OCI-LY1 (cell line): ENCODE data around the gene OPRM1.

Source experiments
- H2AFZ ChIP-seq: fragments of 200-600 bp; sonication (generic), shearing (Covaris generic); 2 replicates; pipeline ENCODE4 v1.6.0; 2014; ENCODE audit warnings: antibody characterized with exemption, mild to moderate bottlenecking, low read length
- H3F3A ChIP-seq: fragments of 200-600 bp; sonication (generic), shearing (Covaris generic); 2 replicates; pipeline ENCODE4 v1.6.0; 2014; ENCODE audit warnings: mild to moderate bottlenecking, antibody characterized with exemption, low read length, moderate library complexity; ENCODE audit not compliant: insufficient read depth
- H3K27ac ChIP-seq: fragments of 200-600 bp; sonication (generic); 2 replicates; pipeline ENCODE4 v1.5.1; 2014; ENCODE audit warnings: low read length, mixed run types, mild to moderate bottlenecking, low read depth; ENCODE audit not compliant: poor library complexity, severe bottlenecking
- H3K27me3 ChIP-seq: fragments of 200-600 bp; sonication (generic); 2 replicates; pipeline ENCODE4 v1.6.0; 2014; ENCODE audit warnings: antibody characterized with exemption, mild to moderate bottlenecking, low read length, moderate library complexity; ENCODE audit not compliant: insufficient read depth
- H3K36me3 ChIP-seq: fragments of 200-600 bp; sonication (generic); 2 replicates; pipeline ENCODE4 v1.6.1; 2014; ENCODE audit warnings: mild to moderate bottlenecking, antibody characterized with exemption, low read length, moderate library complexity, mixed read lengths; ENCODE audit not compliant: insufficient read depth
- H3K4me1 ChIP-seq: fragments of 200-600 bp; sonication (generic); 2 replicates; pipeline ENCODE4 v1.5.1; 2014; ENCODE audit warnings: mild to moderate bottlenecking, low read length, moderate library complexity; ENCODE audit not compliant: insufficient read depth, severe bottlenecking
- H3K4me2 ChIP-seq: fragments of 200-600 bp; sonication (generic), shearing (Covaris generic); 2 replicates; pipeline ENCODE4 v1.6.1; 2014; ENCODE audit warnings: low read length
- H3K4me3 ChIP-seq: fragments of 200-600 bp; sonication (generic); 2 replicates; pipeline ENCODE4 v1.5.1; 2014; ENCODE audit warnings: low read length, low read depth, mild to moderate bottlenecking, mixed read lengths; ENCODE audit not compliant: poor library complexity, severe bottlenecking
- H3K79me2 ChIP-seq: fragments of 200-600 bp; shearing (Covaris generic); 2 replicates; pipeline ENCODE4 v1.6.1; 2016; ENCODE audit warnings: mixed run types, low read length, mixed read lengths; ENCODE audit not compliant: insufficient read depth
- H3K9ac ChIP-seq: fragments of 200-600 bp; sonication (generic), shearing (Covaris generic); 2 replicates; pipeline ENCODE4 v1.6.1; 2014; ENCODE audit warnings: mild to moderate bottlenecking, low read length, mixed read lengths
- H3K9me2 ChIP-seq: fragments of 200-600 bp; sonication (generic), shearing (Covaris generic); 2 replicates; pipeline ENCODE4 v1.6.1; 2014; ENCODE audit warnings: low read depth, mild to moderate bottlenecking, low read length, mixed read lengths
- H3K9me3 ChIP-seq: fragments of 200-600 bp; shearing (Covaris generic); 2 replicates; pipeline ENCODE4 v1.6.1; 2014; ENCODE audit warnings: low read length, mixed read lengths
- H4K20me1 ChIP-seq: fragments of 200-600 bp; sonication (generic), shearing (Covaris generic); 2 replicates; pipeline ENCODE4 v1.6.0; 2016; ENCODE audit warnings: mild to moderate bottlenecking, low read length; ENCODE audit not compliant: insufficient read depth
- CTCF ChIP-seq: fragments of 200-600 bp; sonication (generic), shearing (Covaris generic); IDR thresholded peaks from 2 replicates; pipeline ENCODE4 v1.5.1; 2017; ENCODE audit warnings: mild to moderate bottlenecking, antibody characterized with exemption, low read length, moderate library complexity, mixed read lengths
- EZH2 ChIP-seq: fragments of 200-600 bp; sonication (generic), shearing (Covaris generic); IDR thresholded peaks from 2 replicates; pipeline ENCODE4 v1.8.0; 2017; ENCODE audit warnings: borderline replicate concordance, mixed run types, mild to moderate bottlenecking, antibody characterized with exemption, low read length, moderate library complexity, mixed read lengths

The OPRM1 gene

GRCh38 chr6:154161689-154162088 is 122.6 kb downstream of the OPRM1 start:
- H3K27ac ChIP-seq = no peak overlapping the region
- no peaks in the 10 kb centered on the region for H3F3A ChIP-seq
- H3K4me3 ChIP-seq = no peak overlapping the region
- no peaks in the 10 kb centered on the region for H3K4me1 ChIP-seq
- no peaks in the 10 kb centered on the region for H3K27me3 ChIP-seq
- H3K4me2 ChIP-seq = no peak overlapping the region
- TF ChIP-seq CTCF (no peak), EZH2 (no peak)
- no peaks in the 10 kb centered on the region for H4K20me1 ChIP-seq
- H3K9me3 ChIP-seq = no peaks in the 10 kb centered on the region
- no peak overlapping the region for H3K9ac ChIP-seq
- H3K36me3 ChIP-seq = no peaks in the 10 kb centered on the region
- no peaks in the 10 kb centered on the region for H3K9me2 ChIP-seq
- no peak overlapping the region for H2AFZ ChIP-seq
- H3K79me2 ChIP-seq = no peaks in the 10 kb centered on the region

- H3K9ac ChIP-seq = no peak overlapping the region
- no peak overlapping the region for H3K27ac ChIP-seq
- no peaks in the 10 kb centered on the region for H3K36me3 ChIP-seq
- H3K9me3 ChIP-seq = no peaks in the 10 kb centered on the region
- H3K4me2 ChIP-seq = no peak overlapping the region
- no peaks in the 10 kb centered on the region for H3K4me1 ChIP-seq
- TF ChIP-seq CTCF = no peak
- TF ChIP-seq EZH2 = no peak
- no peaks in the 10 kb centered on the region for H3K27me3 ChIP-seq
- H2AFZ ChIP-seq = no peak overlapping the region
- H3K4me3 ChIP-seq = no peak overlapping the region
- H3K9me2 ChIP-seq = no peaks in the 10 kb centered on the region
- no peaks in the 10 kb centered on the region for H3F3A ChIP-seq
- no peaks in the 10 kb centered on the region for H3K79me2 ChIP-seq
- no peaks in the 10 kb centered on the region for H4K20me1 ChIP-seq
Measured at GRCh38 chr6:154164397-154164796, 125.4 kb downstream of the OPRM1 start.

DNA sequence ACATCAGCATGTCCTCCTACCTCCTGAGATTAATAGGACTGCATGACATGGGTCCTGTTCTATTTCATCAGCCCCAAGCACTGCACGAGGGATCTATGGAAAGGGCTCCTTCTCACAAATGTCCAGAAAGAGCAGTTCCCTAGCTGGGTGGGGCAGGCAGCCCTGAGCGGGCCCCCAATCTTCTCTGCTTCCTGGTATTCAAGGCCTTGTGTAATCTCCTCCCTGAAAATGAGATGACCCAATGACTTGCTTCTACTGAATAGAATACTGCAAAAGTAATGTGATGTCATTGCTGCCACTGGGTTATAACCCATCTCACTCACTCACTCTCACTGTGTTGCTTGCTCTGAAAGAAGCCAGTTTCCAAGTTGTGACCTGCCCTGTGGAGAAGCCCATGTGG is 126.4 kb downstream of the OPRM1 start:
- H3K9me3 ChIP-seq = no peaks in the 10 kb centered on the region
- no peaks in the 10 kb centered on the region for H3K27me3 ChIP-seq
- H3K4me3 ChIP-seq = no peak overlapping the region
- no peaks in the 10 kb centered on the region for H3F3A ChIP-seq
- H3K79me2 ChIP-seq = no peaks in the 10 kb centered on the region
- H3K9me2 ChIP-seq = no peaks in the 10 kb centered on the region
- no peak overlapping the region for H3K4me2 ChIP-seq
- H4K20me1 ChIP-seq = no peaks in the 10 kb centered on the region
- H3K9ac ChIP-seq = no peak overlapping the region
- H2AFZ ChIP-seq = no peak overlapping the region
- H3K27ac ChIP-seq = no peak overlapping the region
- TF ChIP-seq CTCF (no peak), EZH2 (no peak)
- no peaks in the 10 kb centered on the region for H3K36me3 ChIP-seq
- no peaks in the 10 kb centered on the region for H3K4me1 ChIP-seq
